Brain microvascular endothelial cell (primary cell): ENCODE data around the gene CHRNA5.
A peak's percentile ranks its signal among the peaks of the same experiment; 100 is the strongest.
"Not testable (repeated sequence)": the region's sequence is repeated elsewhere in the genome, so short reads cannot be mapped to it uniquely, and the experiment has no call there.

Source experiments
- DNase-seq: peaks from one replicate; pipeline ENCODE4 v3.0.0-alpha.2; 2020
- H3K27ac ChIP-seq: fragments of 250-450 bp; sonication (Bioruptor Pico); 2 replicates; pipeline ENCODE4 v1.5.1; 2020; ENCODE audit warnings: mild to moderate bottlenecking, moderate library complexity
- H3K27me3 ChIP-seq: fragments of 250-450 bp; sonication (Bioruptor Pico); replicated peaks from 2 replicates; pipeline ENCODE4 v1.5.1; 2020; ENCODE audit warnings: mild to moderate bottlenecking
- H3K36me3 ChIP-seq: fragments of 250-450 bp; sonication (Bioruptor Pico); replicated peaks from 2 replicates; pipeline ENCODE4 v1.5.1; 2020; ENCODE audit warnings: mild to moderate bottlenecking
- H3K4me3 ChIP-seq: 2 replicates; pipeline ENCODE4 v1.5.1; 2011; ENCODE audit warnings: low read depth, mild to moderate bottlenecking, control low read depth, low read length, moderate library complexity
- CTCF ChIP-seq: IDR thresholded peaks from 2 replicates; pipeline ENCODE4 v1.5.1; 2011; ENCODE audit warnings: low read depth, mild to moderate bottlenecking, moderate library complexity, low read length, control low read depth, inconsistent platforms; ENCODE audit errors: missing control alignments
- in situ Hi-C: cut with HindIII; loops from 2 replicates; pipeline ENCODE4 v1.10.0; 2017; ENCODE audit warnings: low sequenced_read_pairs, low pct_ligation_motif_present

The CHRNA5 gene

DNA sequence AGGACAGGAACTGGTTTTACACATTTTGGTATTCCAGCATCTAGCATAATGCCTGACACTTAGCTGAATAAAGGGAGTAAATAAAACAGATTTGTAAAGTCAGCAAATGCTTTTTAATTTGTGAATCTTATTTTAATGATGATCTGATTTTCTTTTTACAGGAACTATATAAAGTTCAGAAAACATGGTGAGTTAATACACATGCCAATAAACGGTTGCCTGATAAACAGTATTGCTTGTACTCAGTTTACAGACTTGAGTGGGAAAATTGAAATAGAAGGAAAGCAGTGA is 23.6 kb upstream of the CHRNA5 start:
- TF ChIP-seq CTCF, result no peak
- no peak for DNase-seq
- H3K27me3 ChIP-seq, result no peaks in the 10 kb centered on the region
- peak overlapping the region; percentile 90 for H3K4me3 ChIP-seq
- peak overlapping the region; percentile 96 for H3K27ac ChIP-seq
- in situ Hi-C loops, result no loop called here
- H3K36me3 ChIP-seq, result peaks cover 34% of the 10 kb centered on the region

GRCh38 chr15:78542647-78543046 is 22.7 kb upstream of the CHRNA5 start:
- Histone ChIP-seq H3K27me3 (no peaks in the 10 kb centered on the region), H3K4me3 (no peak overlapping the region), H3K27ac (no peak overlapping the region), H3K36me3 (peaks cover 43% of the 10 kb centered on the region)
- DNase-seq, result no peak
- no peak for TF ChIP-seq CTCF
- in situ Hi-C loops, result no loop called here

GRCh38 chr15:78550194-78550593 is 15.1 kb upstream of the CHRNA5 start:
- H3K36me3 ChIP-seq, result peaks cover 53% of the 10 kb centered on the region
- H3K4me3 ChIP-seq, result no peak overlapping the region
- H3K27me3 ChIP-seq, result no peaks in the 10 kb centered on the region
- in situ Hi-C loops, result no loop called here
- no peak overlapping the region for H3K27ac ChIP-seq
- DNase-seq, result no peak
- TF ChIP-seq CTCF, result no peak

- TF ChIP-seq CTCF, result no peak
- Histone ChIP-seq H3K4me3 (no peak overlapping the region), H3K36me3 (peaks cover 46% of the 10 kb centered on the region), H3K27me3 (no peaks in the 10 kb centered on the region), H3K27ac (no peak overlapping the region)
- DNase-seq, result no peak
- in situ Hi-C loops, result no loop called here
Measured at GRCh38 chr15:78550815-78551214, 14.5 kb upstream of the CHRNA5 start.

- Histone ChIP-seq H3K4me3 (no peak overlapping the region), H3K27me3 (no peaks in the 10 kb centered on the region), H3K36me3 (peaks cover 37% of the 10 kb centered on the region), H3K27ac (no peak overlapping the region)
- no peak for TF ChIP-seq CTCF
- in situ Hi-C loops, result no loop called here
- no peak for DNase-seq
Measured at GRCh38 chr15:78551902-78552301, 13.4 kb upstream of the CHRNA5 start.

- no peak overlapping the region for H3K27ac ChIP-seq
- no peaks in the 10 kb centered on the region for H3K27me3 ChIP-seq
- peaks cover 30% of the 10 kb centered on the region for H3K36me3 ChIP-seq
- DNase-seq, result no peak
- in situ Hi-C loops, result no loop called here
- no peak for TF ChIP-seq CTCF
- no peak overlapping the region for H3K4me3 ChIP-seq
Measured at GRCh38 chr15:78552597-78552996, 12.7 kb upstream of the CHRNA5 start.

GRCh38 chr15:78560201-78560600 is 5.1 kb upstream of the CHRNA5 start:
- H3K4me3 ChIP-seq, in situ Hi-C loops, DNase-seq, H3K36me3 ChIP-seq, H3K27ac ChIP-seq, H3K27me3 ChIP-seq: not testable (repeated sequence)
